ENCODE data around the gene NDUFA12. TPM values are rescaled to one million over a fixed set of nuclear protein-coding genes. Genes with fewer than 3 reads are reported as not detected.
"Not testable (repeated sequence)": the region's sequence is repeated elsewhere in the genome, so short reads cannot be mapped to it uniquely, and the experiment has no call there.

NDUFA12 gene
- total and polyA plus RNA-seq, 11 donors, result 195 to 872 (median 356) TPM

DNA sequence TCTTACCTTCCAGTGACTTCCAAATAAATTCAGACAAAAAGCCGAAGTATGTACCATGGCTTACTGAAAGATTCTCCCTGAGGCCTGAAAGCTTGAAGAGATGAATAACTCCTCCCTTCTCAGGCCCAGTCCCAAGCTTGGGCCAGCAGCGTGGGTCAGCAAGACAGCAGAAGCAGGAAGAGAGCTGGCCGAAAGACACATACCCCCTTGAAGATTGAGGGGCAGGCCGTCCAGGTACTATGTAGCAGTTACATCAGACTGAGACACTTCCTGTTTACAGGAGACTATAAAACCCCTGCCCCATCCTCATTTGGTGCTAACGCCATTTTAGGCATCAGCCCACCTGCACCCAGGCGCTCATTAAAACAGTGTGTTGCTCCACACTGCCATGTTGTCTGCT lies 15.0 kb downstream of the NDUFA12 start:
- TF ChIP-seq, protein P1, sequence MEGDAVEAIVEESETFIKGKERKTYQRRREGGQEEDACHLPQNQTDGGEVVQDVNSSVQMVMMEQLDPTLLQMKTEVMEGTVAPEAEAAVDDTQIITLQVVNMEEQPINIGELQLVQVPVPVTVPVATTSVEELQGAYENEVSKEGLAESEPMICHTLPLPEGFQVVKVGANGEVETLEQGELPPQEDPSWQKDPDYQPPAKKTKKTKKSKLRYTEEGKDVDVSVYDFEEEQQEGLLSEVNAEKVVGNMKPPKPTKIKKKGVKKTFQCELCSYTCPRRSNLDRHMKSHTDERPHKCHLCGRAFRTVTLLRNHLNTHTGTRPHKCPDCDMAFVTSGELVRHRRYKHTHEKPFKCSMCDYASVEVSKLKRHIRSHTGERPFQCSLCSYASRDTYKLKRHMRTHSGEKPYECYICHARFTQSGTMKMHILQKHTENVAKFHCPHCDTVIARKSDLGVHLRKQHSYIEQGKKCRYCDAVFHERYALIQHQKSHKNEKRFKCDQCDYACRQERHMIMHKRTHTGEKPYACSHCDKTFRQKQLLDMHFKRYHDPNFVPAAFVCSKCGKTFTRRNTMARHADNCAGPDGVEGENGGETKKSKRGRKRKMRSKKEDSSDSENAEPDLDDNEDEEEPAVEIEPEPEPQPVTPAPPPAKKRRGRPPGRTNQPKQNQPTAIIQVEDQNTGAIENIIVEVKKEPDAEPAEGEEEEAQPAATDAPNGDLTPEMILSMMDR (IDR thresholded peaks at IDR 0.05), result no peak
- no peak for TF ChIP-seq POLR2A (IDR thresholded peaks at IDR 0.05)
- H3K9me3 ChIP-seq, result no peaks in the 10 kb centered on the region
- H3K27me3 ChIP-seq, result no peaks in the 10 kb centered on the region
- intact Hi-C loops (cut with DNase I), result loop anchor here in 1 of 10 donors (10.0 kb wide), 1 partner anchor 434 kb away; no protein-coding TSS in a partner anchor
- 60 to 91% (median 74%) methylated on average over 6 of the region's 6 CpGs for WGBS, 4 donors
- DNase-seq (no peak), ATAC-seq (no peak)
- peaks cover 0 to 55% (median 30%) of the 10 kb centered on the region in 9 donors for H3K36me3 ChIP-seq
- peaks cover 0 to 5% (median 0%) of the 10 kb centered on the region in 12 donors for H3K4me1 ChIP-seq
- H3K4me3 ChIP-seq, result no peak overlapping the region
- no peak overlapping the region for H3K27ac ChIP-seq

- TF ChIP-seq, protein P1 (IDR thresholded peaks at IDR 0.05), result no peak
- no peak for TF ChIP-seq POLR2A (IDR thresholded peaks at IDR 0.05)
- intact Hi-C loops (cut with DNase I), result loop anchor here in 1 of 10 donors (10.0 kb wide), 1 partner anchor 433 kb away; no protein-coding TSS in a partner anchor
- Histone ChIP-seq H3K36me3 (peaks cover 0 to 50% (median 30%) of the 10 kb centered on the region in 9 donors), H3K27ac (no peak overlapping the region), H3K9me3 (no peaks in the 10 kb centered on the region), H3K4me1 (peaks cover 0 to 5% (median 0%) of the 10 kb centered on the region in 12 donors), H3K27me3 (no peaks in the 10 kb centered on the region), H3K4me3 (no peak overlapping the region)
- ATAC-seq, result no peak
- WGBS, 4 donors, result 46 to 60% (median 52%) methylated on average over 2 of the region's 2 CpGs
- DNase-seq, result no peak
Observed at GRCh38 chr12:94987801-94988200, 15.7 kb downstream of the NDUFA12 start.

GRCh38 chr12:94987076-94987669 lies 16.3 kb downstream of the NDUFA12 start:
- DNase-seq (no peak), ATAC-seq (no peak)
- no peak overlapping the region for H3K27ac ChIP-seq
- peaks cover 0 to 44% (median 26%) of the 10 kb centered on the region in 9 donors for H3K36me3 ChIP-seq
- H3K9me3 ChIP-seq, result no peaks in the 10 kb centered on the region
- H3K27me3 ChIP-seq, result no peaks in the 10 kb centered on the region
- peaks cover 0 to 12% (median 0%) of the 10 kb centered on the region in 12 donors for H3K4me1 ChIP-seq
- no peak overlapping the region for H3K4me3 ChIP-seq
- 87 to 93% (median 90%) methylated on average over 8 of the region's 8 CpGs for WGBS, 4 donors
- intact Hi-C loops (cut with DNase I), result loop anchor here in 1 of 10 donors (10.0 kb wide), 1 partner anchor 432 kb away; no protein-coding TSS in a partner anchor
- no peak for TF ChIP-seq POLR2A (IDR thresholded peaks at IDR 0.05)
- TF ChIP-seq, protein P1 (IDR thresholded peaks at IDR 0.05), result no peak

GRCh38 chr12:94985099-94985498 lies 18.4 kb downstream of the NDUFA12 start:
- not testable (repeated sequence) for H3K4me3 ChIP-seq, DNase-seq, H3K9me3 ChIP-seq, H3K27me3 ChIP-seq, H3K27ac ChIP-seq, ATAC-seq
- intact Hi-C loops (cut with DNase I), result loop anchor here in 1 of 10 donors (10.0 kb wide), 1 partner anchor 430 kb away; no protein-coding TSS in a partner anchor
- WGBS, 4 donors, result 83 to 86% (median 84%) methylated on average over 9 of the region's 9 CpGs
- peaks cover 0 to 19% (median 1%) of the 10 kb centered on the region in 12 donors for H3K4me1 ChIP-seq
- peaks cover 0 to 24% (median 8%) of the 10 kb centered on the region in 9 donors for H3K36me3 ChIP-seq

Measured in heart left ventricle (tissue), 16 donors.